K562 (cell line): ENCODE measurements around the gene MECR.

Experiments used
- AFF1 ChIP-seq, 2 experiments: fragments of 450-650 bp; IDR thresholded peaks; 2 replicates each; pipeline ENCODE4 v1.6.1; 2018; ENCODE audit warnings: mild to moderate bottlenecking in 2 of 2, low read depth in 1 of 2; ENCODE audit not compliant: partially characterized antibody in 2 of 2
- ARID1B ChIP-seq: fragments of 450-650 bp; IDR thresholded peaks from 2 replicates; pipeline ENCODE4 v1.6.1; 2016; ENCODE audit warnings: antibody characterized with exemption, mild to moderate bottlenecking, inconsistent platforms
- GABPB2 ChIP-seq: fragments of 250-450 bp; sonication (Bioruptor Pico); conservative IDR thresholded peaks from 2 replicates; pipeline ENCODE4 v1.5.1; 2021; ENCODE audit warnings: mild to moderate bottlenecking
- TARDBP ChIP-seq: fragments of 450-650 bp; IDR thresholded peaks from 2 replicates; pipeline ENCODE4 v1.6.1; 2016
- THAP7 ChIP-seq: fragments of 250-450 bp; sonication (Bioruptor Pico); IDR thresholded peaks from 2 replicates; pipeline ENCODE4 v1.5.0; 2021
- XRCC4 ChIP-seq: IDR thresholded peaks from one replicate; pipeline ENCODE4 v1.6.1; 2011; ENCODE audit not compliant: insufficient read depth, insufficient read length; ENCODE audit errors: extremely low read depth
- ZNF133 ChIP-seq: fragments of 250-450 bp; sonication (Bioruptor Pico); IDR thresholded peaks from 2 replicates; pipeline ENCODE4 v1.4.0; 2020; ENCODE audit warnings: mild to moderate bottlenecking
- ZNF551 ChIP-seq: fragments of 250-450 bp; sonication (Bioruptor Pico); IDR thresholded peaks from 2 replicates; pipeline ENCODE4 v1.5.0; 2021; ENCODE audit warnings: mild to moderate bottlenecking, moderate library complexity
- ZNF780A ChIP-seq: fragments of 250-450 bp; sonication (Bioruptor Pico); IDR thresholded peaks from 2 replicates; pipeline ENCODE4 v1.5.0; 2021; ENCODE audit warnings: mild to moderate bottlenecking

DNA sequence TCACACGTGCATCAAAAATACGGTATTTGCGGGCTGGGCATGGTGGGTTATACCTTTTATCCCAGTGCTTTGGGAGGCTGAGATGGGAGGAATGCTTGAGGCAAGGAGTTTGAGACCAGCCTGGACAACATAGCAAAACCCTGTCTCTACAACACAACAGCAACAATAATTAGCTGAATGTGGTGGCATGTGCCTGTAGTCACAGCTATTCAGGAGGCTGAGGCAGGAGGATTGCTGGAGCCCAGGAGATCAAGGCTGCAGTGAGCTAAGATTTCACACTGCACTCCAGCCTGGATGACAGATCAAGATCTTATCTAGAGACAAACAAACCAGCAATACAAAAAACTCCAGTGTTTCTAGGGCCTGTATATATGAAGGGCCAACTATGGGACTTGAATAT is 36.2 kb upstream of the MECR start:
- no peak for TF ChIP-seq ZNF780A (CRISPR knock-in tag)
- TF ChIP-seq TARDBP: no peak
- no peak for TF ChIP-seq ZNF551
- TF ChIP-seq ZNF133 (CRISPR knock-in tag): no peak
- TF ChIP-seq GABPB2 (CRISPR knock-in tag): no peak
- no peak for TF ChIP-seq AFF1 (IDR thresholded peaks at IDR 0.05; ENCODE audit: low read depth in 1 of 2, partially characterized antibody in 2 of 2)
- no peak for TF ChIP-seq ARID1B
- no peak for TF ChIP-seq XRCC4
- no peak for TF ChIP-seq THAP7
